GM21526 (cell line): ENCODE measurements around the gene MGRN1.

Experiments used
- ATAC-seq: cut with Tn5 transposase; IDR thresholded peaks from one replicate; pipeline ENCODE4 v1.9.1; 2021; ENCODE audit warnings: moderate library complexity; ENCODE audit not compliant: unreplicated experiment, low FRiP score

The MGRN1 gene

DNA sequence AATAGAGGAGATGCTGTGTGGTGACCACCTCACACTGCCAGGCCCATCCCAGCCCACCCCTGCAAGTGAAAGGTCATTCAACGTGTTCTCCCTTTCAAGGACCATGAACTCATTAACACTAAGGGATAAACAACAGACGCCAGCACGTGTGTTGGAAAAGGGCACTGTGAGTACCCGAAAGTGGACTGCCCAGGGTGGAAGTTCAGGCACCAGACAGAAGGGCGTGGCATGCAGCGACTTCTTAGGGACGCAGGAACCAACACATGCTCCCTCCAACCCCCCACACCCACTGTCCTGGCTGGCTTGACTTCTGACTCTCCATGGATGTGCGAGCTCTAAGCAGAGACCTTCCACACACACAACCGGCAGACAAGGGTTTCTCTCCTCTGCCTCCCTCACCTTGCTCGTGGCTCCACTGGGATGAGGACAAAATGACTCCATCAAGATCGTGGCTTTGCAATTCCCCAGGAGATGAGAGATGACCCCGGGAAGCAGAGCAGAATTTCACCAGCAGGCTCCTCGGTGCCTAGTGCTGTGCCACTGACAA, 20.9 kb upstream of the MGRN1 start:
- no peak for ATAC-seq

- no peak for ATAC-seq
These were observed 20.2 kb upstream of the MGRN1 start for GRCh38 chr16:4604401-4604800.

DNA sequence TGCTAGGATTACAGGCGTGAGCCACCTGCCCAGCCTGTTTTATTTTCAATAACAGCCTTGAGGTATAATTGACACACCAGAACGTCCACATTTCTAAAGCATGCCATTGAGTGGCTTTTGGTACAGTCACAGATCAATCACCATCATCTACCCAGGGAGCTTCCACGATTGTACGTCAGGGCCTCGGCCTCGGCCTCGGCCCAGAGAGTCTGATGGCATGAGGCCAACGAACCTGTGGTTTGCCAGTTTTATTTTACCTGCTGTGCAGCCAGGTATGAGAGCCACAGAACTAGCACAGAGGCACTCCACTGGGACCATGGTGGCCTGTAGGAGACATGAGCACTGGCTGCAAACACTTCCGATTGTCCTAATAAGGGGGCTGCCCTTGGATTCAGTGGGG, 18.3 kb upstream of the MGRN1 start:
- no peak for ATAC-seq

DNA sequence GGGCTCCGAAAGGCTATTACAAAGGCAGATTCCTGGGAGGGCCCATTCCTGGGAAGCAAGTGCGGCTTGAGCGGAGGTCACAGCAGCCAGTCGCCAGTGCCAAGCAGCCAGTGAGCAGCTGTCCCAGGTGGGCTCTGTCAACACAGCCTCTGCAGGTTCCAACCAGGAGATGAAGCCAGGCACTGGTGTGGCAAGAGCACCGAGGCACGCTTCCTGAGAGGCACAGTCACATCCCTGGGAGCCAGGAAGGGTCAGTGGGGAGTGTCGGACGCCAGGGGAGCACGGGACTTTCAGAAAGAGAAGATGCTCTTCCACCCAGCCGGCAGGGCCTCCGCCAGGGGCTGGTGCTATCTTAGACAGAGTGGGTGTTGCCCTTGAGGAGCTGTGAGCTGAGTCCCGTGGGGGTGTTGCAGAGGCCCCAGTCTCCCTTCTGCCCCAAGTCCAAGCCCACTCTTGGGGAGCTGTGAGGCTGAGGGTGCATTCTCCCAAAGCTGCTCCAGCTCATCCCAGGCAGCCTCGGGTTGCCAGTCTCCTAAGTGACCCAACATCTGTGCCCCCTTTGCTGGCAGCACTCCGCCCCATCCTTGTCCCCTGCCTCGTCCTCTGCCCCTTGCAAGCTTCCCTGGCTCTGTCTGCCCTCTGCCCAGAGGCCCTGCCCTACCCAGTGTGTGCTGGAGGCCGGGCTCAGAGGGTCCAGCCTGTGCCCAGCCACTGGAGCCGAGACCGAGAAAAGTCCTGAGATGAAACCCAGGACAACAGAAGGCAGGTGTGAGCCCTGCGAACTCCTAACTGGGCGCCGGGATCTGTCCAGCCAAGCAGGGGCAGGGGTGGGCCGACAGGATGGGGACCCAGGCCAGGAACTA, 16.6 kb upstream of the MGRN1 start:
- no peak for ATAC-seq

- ATAC-seq = no peak
These were observed 16.0 kb upstream of the MGRN1 start for GRCh38 chr16:4608704-4608980.

DNA sequence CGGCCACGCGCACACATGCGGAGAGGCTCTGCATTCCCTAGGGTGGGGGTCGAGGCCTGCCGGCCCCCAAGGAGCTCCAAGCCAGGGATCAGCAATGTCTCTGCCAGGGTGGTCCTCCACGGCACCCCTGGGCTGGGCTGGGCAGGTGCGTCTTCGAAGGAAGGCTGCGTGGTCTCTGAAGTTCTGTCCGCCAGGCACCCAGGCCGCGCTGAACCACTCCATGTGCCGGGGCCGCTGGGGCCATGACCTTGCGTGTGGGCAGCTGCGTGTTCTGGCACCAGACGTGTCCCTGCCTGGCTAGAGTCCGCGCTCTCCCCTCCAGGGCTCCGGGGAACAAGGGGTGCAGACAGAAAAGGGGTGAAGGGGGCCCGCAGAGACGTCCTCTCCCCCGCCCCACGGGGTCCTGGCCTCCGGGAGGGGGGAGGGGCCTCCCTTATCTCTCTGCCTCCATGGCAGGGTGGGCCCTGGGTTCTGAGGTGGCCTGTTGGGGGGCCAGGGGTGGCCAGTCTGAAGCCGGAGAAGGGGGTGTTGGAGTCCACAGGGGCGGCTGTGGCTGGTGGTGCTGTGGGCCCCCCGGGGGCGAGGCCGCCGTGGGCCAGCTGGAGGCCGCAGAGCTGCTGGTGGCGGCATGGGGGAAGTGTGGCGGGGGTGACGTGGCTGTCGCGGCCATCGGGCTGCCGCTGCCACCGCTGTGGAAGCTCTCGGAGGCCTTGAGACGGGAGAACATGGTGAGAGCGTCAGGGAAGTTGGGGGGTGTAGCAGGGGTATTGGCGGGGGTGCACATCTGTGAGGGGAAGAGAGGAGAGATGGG, 15.2 kb upstream of the MGRN1 start:
- ATAC-seq = no peak

DNA sequence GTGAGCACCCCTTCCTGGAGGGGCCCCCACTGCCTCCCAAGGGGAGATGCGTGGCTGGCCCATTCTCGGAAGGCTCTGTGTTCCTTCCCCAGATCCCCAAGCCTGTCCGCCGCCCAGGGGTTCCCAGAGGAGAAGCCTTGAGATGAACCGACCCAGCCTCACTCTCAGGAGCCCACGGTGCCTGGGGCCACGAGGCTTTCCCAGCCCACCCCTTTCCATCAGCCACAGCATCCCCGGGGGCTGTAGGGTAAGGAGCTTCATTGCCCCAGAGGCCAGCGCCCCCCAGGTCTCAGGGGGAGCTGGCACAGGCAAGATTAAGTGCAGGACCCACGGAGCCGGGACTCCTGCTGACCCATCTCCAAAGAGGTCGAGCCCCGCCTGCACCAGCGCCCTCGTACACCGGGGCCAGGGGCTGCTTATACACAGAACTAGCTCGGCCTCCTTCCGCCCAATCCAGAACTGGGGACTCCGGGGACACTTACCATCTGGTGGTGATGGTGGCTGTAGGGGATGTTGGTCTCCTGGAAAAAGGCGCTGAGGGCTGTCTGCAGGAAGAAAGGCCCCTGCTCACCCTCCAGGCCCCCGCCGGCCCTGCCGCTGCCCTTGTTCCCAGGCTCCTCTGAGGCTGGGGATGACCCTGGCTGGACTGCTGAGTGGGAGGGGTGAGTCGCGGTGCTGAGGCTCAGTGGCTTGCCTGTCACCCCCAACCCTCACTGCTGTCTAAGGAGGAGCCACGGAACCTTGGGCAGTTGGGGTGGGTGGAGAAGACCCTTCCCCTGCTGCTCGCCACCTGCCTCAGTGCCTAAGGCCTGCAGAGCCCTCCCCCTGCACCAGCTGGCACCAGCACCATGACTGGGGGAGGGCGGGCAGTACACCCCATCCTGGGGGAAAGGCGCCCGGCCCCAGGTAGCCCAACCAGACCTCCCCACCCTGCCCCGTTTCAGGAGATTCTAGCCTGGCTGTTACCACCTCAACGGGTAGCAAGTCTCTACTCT, 14.3 kb upstream of the MGRN1 start:
- ATAC-seq = no peak

GRCh38 chr16:4611337-4612021, 13.1 kb upstream of the MGRN1 start:
- no peak for ATAC-seq

DNA sequence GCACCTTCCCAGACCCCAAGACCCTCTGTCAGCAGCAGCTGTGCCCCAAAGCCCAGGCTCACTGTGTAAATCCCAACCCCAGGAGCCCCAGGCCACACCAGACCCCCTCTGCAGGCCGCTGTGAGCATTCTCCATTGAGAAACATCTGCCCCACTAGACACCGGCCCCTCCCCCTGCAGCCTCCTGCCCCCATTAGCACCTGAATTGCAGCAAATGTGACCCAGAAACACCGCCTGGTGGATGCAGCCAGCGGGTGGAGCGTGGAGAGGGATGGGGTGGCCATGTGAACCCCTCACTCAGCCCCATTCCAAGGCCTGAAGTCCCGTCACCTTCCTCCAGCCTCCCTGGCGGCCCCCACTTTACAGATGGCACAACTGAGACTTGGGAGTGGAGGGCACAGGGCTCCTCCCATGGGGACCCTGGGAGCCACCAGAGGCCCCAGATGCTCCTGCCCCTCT, 12.1 kb upstream of the MGRN1 start:
- ATAC-seq = no peak

DNA sequence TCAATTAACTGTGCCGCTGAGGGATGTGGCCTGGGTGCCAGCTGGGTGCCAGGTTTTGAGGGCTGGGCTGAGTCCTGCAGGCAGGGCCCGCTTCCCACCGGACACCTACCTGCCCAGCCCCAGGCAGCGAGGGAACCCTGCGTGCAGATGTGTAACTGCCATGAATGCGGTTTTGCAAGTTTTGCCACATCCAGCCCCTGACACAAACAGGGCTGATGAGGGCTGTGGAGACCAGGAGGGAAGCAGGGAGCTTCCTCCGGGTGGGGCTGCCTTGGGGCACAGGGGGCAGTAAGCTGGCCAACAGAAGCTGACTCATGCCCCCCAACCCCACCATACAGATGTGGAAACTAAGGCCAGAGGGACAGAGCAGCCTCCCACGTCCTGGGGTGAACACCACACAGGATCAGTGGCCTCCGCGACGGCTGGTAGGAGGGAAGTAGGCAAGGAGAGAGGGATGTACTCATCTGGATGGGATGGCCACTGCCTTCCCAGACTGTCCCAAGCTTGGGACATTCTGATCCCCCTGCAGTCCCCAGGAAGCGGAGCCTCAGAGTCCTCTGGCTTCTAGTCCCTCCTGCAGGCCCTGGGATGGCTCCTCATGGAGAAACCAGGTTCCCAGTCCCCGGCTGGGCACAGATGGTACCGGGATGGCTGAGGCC, 11.5 kb upstream of the MGRN1 start:
- no peak for ATAC-seq

DNA sequence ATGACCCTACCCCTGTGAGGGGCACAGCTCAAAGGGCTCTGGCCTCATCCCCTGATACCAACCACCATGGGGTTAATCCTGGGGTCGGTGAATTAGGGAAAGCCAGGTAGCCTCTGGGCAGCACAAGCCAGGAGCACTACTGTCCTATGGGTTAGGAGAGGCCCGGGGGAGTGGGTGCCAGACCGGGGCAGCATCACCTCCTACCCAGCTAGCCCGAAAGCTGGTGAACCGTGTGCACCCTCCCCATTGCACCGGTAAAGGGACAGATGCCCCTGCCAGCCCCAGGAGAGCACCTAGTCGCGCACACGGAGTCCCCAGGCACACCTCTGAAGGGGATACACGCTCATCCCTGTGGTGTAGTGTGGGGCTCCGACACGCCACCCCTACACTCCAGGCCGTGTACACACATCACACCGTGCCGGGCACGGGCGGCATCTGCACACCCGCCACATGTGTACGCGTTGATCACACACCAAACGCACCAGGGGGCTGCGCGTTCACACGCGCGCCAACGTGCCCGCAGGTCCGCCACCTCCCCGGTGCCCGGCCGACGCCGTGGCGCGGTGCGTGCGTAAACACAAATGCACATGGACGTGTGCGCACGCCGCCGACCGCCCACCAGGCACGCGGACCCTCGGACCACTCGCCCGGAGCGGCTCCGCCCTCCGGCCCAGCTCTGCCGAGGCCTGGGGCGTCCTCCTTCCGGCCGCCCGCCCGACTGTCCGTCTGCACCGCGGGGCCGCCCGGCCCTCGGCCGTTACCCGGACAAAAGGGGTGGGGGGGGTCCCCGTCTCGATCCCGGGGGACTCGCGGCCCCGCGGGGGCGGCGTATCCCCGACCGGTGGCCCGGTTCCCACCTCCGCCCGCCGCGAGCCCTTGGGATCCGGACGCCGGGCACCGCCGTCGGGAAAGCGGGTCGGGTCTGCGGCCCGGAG, 10.7 kb upstream of the MGRN1 start:
- ATAC-seq = no peak

GRCh38 chr16:4614571-4615383, 9.8 kb upstream of the MGRN1 start, which contains the start of gene UBALD1:
TSS of gene UBALD1 (minus strand) at chr16:4614888. CDS start at chr16:4614797, 91 bp downstream.
- ATAC-seq = peak; percentile 52

DNA sequence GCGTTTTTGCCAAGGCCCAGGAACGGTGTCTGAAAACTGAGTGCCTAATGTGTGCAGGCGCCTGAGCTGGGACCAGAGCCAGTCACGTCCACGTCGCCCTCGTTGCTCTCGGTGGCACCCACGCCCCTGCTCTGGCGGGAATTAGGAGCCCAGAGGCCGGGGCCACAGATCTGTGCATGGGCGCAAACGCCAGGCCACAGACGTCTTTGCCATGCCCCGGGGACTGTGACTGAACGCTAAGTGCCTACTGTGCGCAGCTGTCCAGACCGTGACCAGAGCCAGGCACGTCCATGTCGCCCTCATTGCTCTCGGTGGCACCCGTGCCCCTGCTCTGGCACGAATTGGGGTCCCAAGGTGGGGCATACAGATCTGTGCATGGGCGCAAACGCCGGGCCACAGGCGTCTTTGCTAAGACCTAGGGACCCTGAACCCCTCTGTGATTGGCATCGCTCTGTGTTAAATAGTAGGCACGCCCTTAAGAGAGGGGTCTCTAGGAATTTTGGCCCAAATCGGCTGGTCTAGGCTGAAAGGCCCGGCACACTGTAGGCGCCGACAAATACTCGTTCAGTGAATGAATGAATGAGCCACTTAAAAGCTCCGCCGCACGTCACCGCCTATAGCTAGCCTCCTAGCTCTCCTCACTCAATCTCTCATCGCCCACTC, 9.1 kb upstream of the MGRN1 start:
- no peak for ATAC-seq

GRCh38 chr16:4616047-4616811, 8.4 kb upstream of the MGRN1 start:
- ATAC-seq = peak; percentile 58

- ATAC-seq = no peak
These were observed 6.7 kb upstream of the MGRN1 start for GRCh38 chr16:4617880-4618279.
